OCI-LY7 (cell line): ENCODE data around the gene DLX4.

Experiments used
- CTCF ChIP-seq: fragments of 200-600 bp; sonication (generic); conservative IDR thresholded peaks from 2 replicates; pipeline ENCODE4 v1.5.1; 2014; ENCODE audit warnings: mild to moderate bottlenecking, antibody characterized with exemption, low read length, moderate library complexity, mixed read lengths
- EZH2phosphoT487 ChIP-seq: fragments of 200-600 bp; sonication (generic); IDR thresholded peaks from 2 replicates; pipeline ENCODE4 v1.6.1; 2018; ENCODE audit warnings: low read depth, borderline replicate concordance, mild to moderate bottlenecking, mixed run types, antibody characterized with exemption, low read length, moderate library complexity, mixed read lengths

GRCh38 chr17:49922095-49922494 lies 46.9 kb upstream of the DLX4 start:
- TF ChIP-seq CTCF (no peak), EZH2phosphoT487 (no peak)
